Karpas-422 (cell line): Measurements from ENCODE around the gene FCRL4. TPM values are rescaled to one million over a fixed set of nuclear protein-coding genes. Genes with fewer than 3 reads are reported as not detected.
"Not testable (repeated sequence)": the region's sequence is repeated elsewhere in the genome, so short reads cannot be mapped to it uniquely, and the experiment has no call there.

Source experiments
- DNase-seq: peaks from one replicate; pipeline ENCODE4 v3.0.0-alpha.2; 2015
- H2AFZ ChIP-seq: fragments of 200-600 bp; sonication (generic); 2 replicates; pipeline ENCODE4 v1.6.1; 2014; ENCODE audit warnings: antibody characterized with exemption, low read length, mixed read lengths
- H3K27ac ChIP-seq: fragments of 200-600 bp; sonication (generic); 2 replicates; pipeline ENCODE4 v1.5.1; 2014; ENCODE audit warnings: mild to moderate bottlenecking, low read length, moderate library complexity
- H3K27me3 ChIP-seq: fragments of 200-600 bp; sonication (generic); 2 replicates; pipeline ENCODE4 v1.6.1; 2014; ENCODE audit warnings: low read length, mixed read lengths
- H3K36me3 ChIP-seq: fragments of 200-600 bp; sonication (generic); 2 replicates; pipeline ENCODE4 v1.6.1; 2014; ENCODE audit warnings: low read length, mixed read lengths; ENCODE audit not compliant: insufficient read depth
- H3K4me1 ChIP-seq: fragments of 200-600 bp; sonication (generic); 2 replicates; pipeline ENCODE4 v1.6.1; 2014; ENCODE audit warnings: mild to moderate bottlenecking, low read length, mixed read lengths
- H3K4me2 ChIP-seq: fragments of 200-600 bp; sonication (generic); 2 replicates; pipeline ENCODE4 v1.6.1; 2014; ENCODE audit warnings: low read length, low read depth, mild to moderate bottlenecking; ENCODE audit not compliant: poor library complexity, severe bottlenecking
- H3K4me3 ChIP-seq: fragments of 200-600 bp; sonication (generic); 2 replicates; pipeline ENCODE4 v1.5.1; 2014; ENCODE audit warnings: mild to moderate bottlenecking, antibody characterized with exemption, low read length, mixed read lengths
- H3K79me2 ChIP-seq: fragments of 200-600 bp; sonication (generic); 2 replicates; pipeline ENCODE4 v1.6.1; 2014; ENCODE audit warnings: mild to moderate bottlenecking, low read length, mixed read lengths
- H3K9ac ChIP-seq: fragments of 200-600 bp; sonication (generic); 2 replicates; pipeline ENCODE4 v1.6.0; 2014; ENCODE audit warnings: low read length
- H3K9me2 ChIP-seq: fragments of 200-600 bp; sonication (generic), shearing (Covaris generic); replicated peaks from 2 replicates; pipeline ENCODE4 v1.6.0; 2014; ENCODE audit warnings: mild to moderate bottlenecking, low read length, moderate library complexity; ENCODE audit not compliant: insufficient read depth
- H3K9me3 ChIP-seq: fragments of 300-700, 200-600 bp; sonication (generic); 2 replicates; pipeline ENCODE4 v1.6.1; 2014; ENCODE audit warnings: low read length, mixed read lengths
- H4K20me1 ChIP-seq: fragments of 200-600 bp; sonication (generic); 2 replicates; pipeline ENCODE4 v1.6.1; 2014; ENCODE audit warnings: mild to moderate bottlenecking, antibody characterized with exemption, low read length, low read depth; ENCODE audit not compliant: insufficient read depth
- total RNA-seq: library from RNA; depleted of rRNA; stranded (reverse); fragments of >200 nt; shearing (Covaris generic); gene quantifications from 2 replicates; pipeline ENCODE4 v1.2.3, GENCODE V29; 2014; ENCODE audit warnings: low replicate concordance

Gene FCRL4
- total RNA-seq, 1 experiment from 2014 or later, result 0.11 TPM

GRCh38 chr1:157577420-157577819 is 20.5 kb downstream of the FCRL4 start:
- H3K4me2 ChIP-seq, result no peak overlapping the region
- DNase-seq, result no peak
- no peak overlapping the region for H3K4me3 ChIP-seq
- no peaks in the 10 kb centered on the region for H3K9me3 ChIP-seq
- no peaks in the 10 kb centered on the region for H3K79me2 ChIP-seq
- no peak overlapping the region for H3K27ac ChIP-seq
- no peak overlapping the region for H3K9ac ChIP-seq
- no peak overlapping the region for H2AFZ ChIP-seq
- no peaks in the 10 kb centered on the region for H3K27me3 ChIP-seq
- H3K4me1 ChIP-seq, result peaks cover 33% of the 10 kb centered on the region
- no peaks in the 10 kb centered on the region for H3K9me2 ChIP-seq
- no peaks in the 10 kb centered on the region for H4K20me1 ChIP-seq
- no peaks in the 10 kb centered on the region for H3K36me3 ChIP-seq

- H3K9me3 ChIP-seq, result no peaks in the 10 kb centered on the region
- no peak overlapping the region for H2AFZ ChIP-seq
- no peak for DNase-seq
- no peaks in the 10 kb centered on the region for H3K36me3 ChIP-seq
- H3K79me2 ChIP-seq, result no peaks in the 10 kb centered on the region
- H3K9ac ChIP-seq, result no peak overlapping the region
- no peaks in the 10 kb centered on the region for H3K27me3 ChIP-seq
- no peaks in the 10 kb centered on the region for H4K20me1 ChIP-seq
- no peak overlapping the region for H3K27ac ChIP-seq
- no peak overlapping the region for H3K4me2 ChIP-seq
- no peak overlapping the region for H3K4me3 ChIP-seq
- H3K4me1 ChIP-seq, result peaks cover 30% of the 10 kb centered on the region
- H3K9me2 ChIP-seq, result no peaks in the 10 kb centered on the region
Measured at GRCh38 chr1:157575744-157576143, 22.1 kb downstream of the FCRL4 start.

GRCh38 chr1:157574836-157575235 is 23.0 kb downstream of the FCRL4 start:
- no peak overlapping the region for H3K27ac ChIP-seq
- no peaks in the 10 kb centered on the region for H3K9me3 ChIP-seq
- DNase-seq, result no peak
- H3K4me2 ChIP-seq, result no peak overlapping the region
- H4K20me1 ChIP-seq, result no peaks in the 10 kb centered on the region
- no peak overlapping the region for H3K4me3 ChIP-seq
- no peaks in the 10 kb centered on the region for H3K79me2 ChIP-seq
- peaks cover 25% of the 10 kb centered on the region for H3K4me1 ChIP-seq
- no peak overlapping the region for H2AFZ ChIP-seq
- H3K9ac ChIP-seq, result no peak overlapping the region
- no peaks in the 10 kb centered on the region for H3K36me3 ChIP-seq
- H3K9me2 ChIP-seq, result no peaks in the 10 kb centered on the region
- no peaks in the 10 kb centered on the region for H3K27me3 ChIP-seq

- peak overlapping the region; percentile 32 for H2AFZ ChIP-seq
- peak overlapping the region; percentile 15; the same call in 1 of the 2 replicates for H3K4me3 ChIP-seq
- no peaks in the 10 kb centered on the region for H3K27me3 ChIP-seq
- peaks cover 64% of the 10 kb centered on the region for H3K4me1 ChIP-seq
- peak overlapping the region; percentile 73 for H3K27ac ChIP-seq
- no peaks in the 10 kb centered on the region for H3K9me3 ChIP-seq
- no peaks in the 10 kb centered on the region for H3K9me2 ChIP-seq
- peak; percentile 87 for DNase-seq
- no peaks in the 10 kb centered on the region for H4K20me1 ChIP-seq
- H3K9ac ChIP-seq, result peak overlapping the region; percentile 2
- no peaks in the 10 kb centered on the region for H3K36me3 ChIP-seq
- H3K79me2 ChIP-seq, result no peaks in the 10 kb centered on the region
- peak overlapping the region; percentile 51 for H3K4me2 ChIP-seq
Measured at GRCh38 chr1:157566484-157567300, 31.2 kb downstream of the FCRL4 start.

- peak; percentile 71 for DNase-seq
- Histone ChIP-seq H3K9me3 (no peaks in the 10 kb centered on the region; the same call in 1 of the 2 replicates), H2AFZ (no peak overlapping the region), H3K9ac (no peak overlapping the region), H3K27me3 (no peaks in the 10 kb centered on the region), H3K4me2 (peak overlapping the region; percentile 34), H3K36me3 (no peaks in the 10 kb centered on the region), H3K27ac (no peak overlapping the region), H3K79me2 (no peaks in the 10 kb centered on the region), H4K20me1 (no peaks in the 10 kb centered on the region), H3K4me3 (no peak overlapping the region), H3K9me2 (no peaks in the 10 kb centered on the region), H3K4me1 (peaks cover 50% of the 10 kb centered on the region)
Measured at GRCh38 chr1:157562515-157562914, 35.4 kb downstream of the FCRL4 start.

GRCh38 chr1:157558119-157558518 is 39.8 kb downstream of the FCRL4 start:
- Histone ChIP-seq H3K27me3 (no peaks in the 10 kb centered on the region), H3K36me3 (no peaks in the 10 kb centered on the region), H2AFZ (no peak overlapping the region)

GRCh38 chr1:157551694-157552693 is 45.9 kb downstream of the FCRL4 start, which contains the start of gene FCRL5:
TSS of gene FCRL5 (minus strand) at chr1:157552515. CDS start at chr1:157552362, 153 bp downstream.
- Histone ChIP-seq H3K9ac (peak within 1 kb of the TSS; percentile 14; the same call in 1 of the 2 replicates), H4K20me1 (no peaks in the 10 kb centered on the region), H3K27ac (no peak within 1 kb of the TSS), H3K4me3 (no peak within 1 kb of the TSS), H3K4me2 (peak within 1 kb of the TSS; percentile 14), H3K27me3 (no peaks in the 10 kb centered on the region), H3K9me3 (no peaks in the 10 kb centered on the region), H2AFZ (no peak within 1 kb of the TSS), H3K36me3 (no peaks in the 10 kb centered on the region), H3K79me2 (no peaks in the 10 kb centered on the region), H3K9me2 (no peaks in the 10 kb centered on the region), H3K4me1 (peaks cover 26% of the 10 kb centered on the region)
- DNase-seq, result peak; percentile 53

More at GRCh38 chr1:157558119-157558518, 39.8 kb downstream of the FCRL4 start:
- DNase-seq, result no peak
- no peak overlapping the region for H3K9ac ChIP-seq
- H3K4me3 ChIP-seq, result no peak overlapping the region
- H3K9me2 ChIP-seq, result no peaks in the 10 kb centered on the region
- H3K4me1 ChIP-seq, result peaks cover 27% of the 10 kb centered on the region
- H3K79me2 ChIP-seq, result no peaks in the 10 kb centered on the region
- no peak overlapping the region for H3K4me2 ChIP-seq
- H3K27ac ChIP-seq, result no peak overlapping the region
- H4K20me1 ChIP-seq, result no peaks in the 10 kb centered on the region
- no peaks in the 10 kb centered on the region; the same call in 1 of the 2 replicates for H3K9me3 ChIP-seq

GRCh38 chr1:157548081-157548480 is 49.8 kb downstream of the FCRL4 start:
- not testable (repeated sequence) for H3K4me3 ChIP-seq, H3K9ac ChIP-seq, H2AFZ ChIP-seq, H4K20me1 ChIP-seq, H3K9me3 ChIP-seq, H3K4me2 ChIP-seq, H3K27ac ChIP-seq, H3K79me2 ChIP-seq, H3K36me3 ChIP-seq, DNase-seq, H3K9me2 ChIP-seq, H3K27me3 ChIP-seq
- peaks cover 12% of the 10 kb centered on the region for H3K4me1 ChIP-seq
